Duodenal mucosa (tissue), 2 donors: ENCODE measurements around the gene IRX2.

Experiments
- H3K27ac ChIP-seq: one replicate; pipeline ENCODE4 v1.7.0; 2013; ENCODE audit warnings: low read depth, low read length
- H3K27me3 ChIP-seq, 2 donors: one replicate each; pipeline ENCODE4 v1.7.0; 2013; ENCODE audit warnings: low read length in 2 of 2, control low read depth in 1 of 2; ENCODE audit not compliant: insufficient read depth in 2 of 2, control insufficient read depth in 1 of 2
- H3K36me3 ChIP-seq, 2 donors: one replicate each; pipeline ENCODE4 v1.7.0; 2013; ENCODE audit warnings: low read length in 2 of 2, control low read depth in 1 of 2; ENCODE audit not compliant: insufficient read depth in 2 of 2, control insufficient read depth in 1 of 2
- H3K4me1 ChIP-seq, 2 donors: one replicate each; pipeline ENCODE4 v1.7.0; 2013; ENCODE audit warnings: low read length in 2 of 2, control low read depth in 1 of 2; ENCODE audit not compliant: insufficient read depth in 2 of 2, control insufficient read depth in 1 of 2
- H3K4me3 ChIP-seq, 2 donors: one replicate each; pipeline ENCODE4 v1.7.0; 2013; ENCODE audit warnings: low read length in 2 of 2, low read depth in 1 of 2
- H3K9ac ChIP-seq, 2 donors: one replicate each; pipeline ENCODE4 v1.7.0; 2013; ENCODE audit warnings: low read length in 2 of 2, low read depth in 1 of 2
- H3K9me3 ChIP-seq, 2 donors: one replicate each; pipeline ENCODE4 v1.7.0; 2013; ENCODE audit warnings: low read length in 2 of 2, control low read depth in 1 of 2; ENCODE audit not compliant: control insufficient read depth in 1 of 2

IRX2 gene

DNA sequence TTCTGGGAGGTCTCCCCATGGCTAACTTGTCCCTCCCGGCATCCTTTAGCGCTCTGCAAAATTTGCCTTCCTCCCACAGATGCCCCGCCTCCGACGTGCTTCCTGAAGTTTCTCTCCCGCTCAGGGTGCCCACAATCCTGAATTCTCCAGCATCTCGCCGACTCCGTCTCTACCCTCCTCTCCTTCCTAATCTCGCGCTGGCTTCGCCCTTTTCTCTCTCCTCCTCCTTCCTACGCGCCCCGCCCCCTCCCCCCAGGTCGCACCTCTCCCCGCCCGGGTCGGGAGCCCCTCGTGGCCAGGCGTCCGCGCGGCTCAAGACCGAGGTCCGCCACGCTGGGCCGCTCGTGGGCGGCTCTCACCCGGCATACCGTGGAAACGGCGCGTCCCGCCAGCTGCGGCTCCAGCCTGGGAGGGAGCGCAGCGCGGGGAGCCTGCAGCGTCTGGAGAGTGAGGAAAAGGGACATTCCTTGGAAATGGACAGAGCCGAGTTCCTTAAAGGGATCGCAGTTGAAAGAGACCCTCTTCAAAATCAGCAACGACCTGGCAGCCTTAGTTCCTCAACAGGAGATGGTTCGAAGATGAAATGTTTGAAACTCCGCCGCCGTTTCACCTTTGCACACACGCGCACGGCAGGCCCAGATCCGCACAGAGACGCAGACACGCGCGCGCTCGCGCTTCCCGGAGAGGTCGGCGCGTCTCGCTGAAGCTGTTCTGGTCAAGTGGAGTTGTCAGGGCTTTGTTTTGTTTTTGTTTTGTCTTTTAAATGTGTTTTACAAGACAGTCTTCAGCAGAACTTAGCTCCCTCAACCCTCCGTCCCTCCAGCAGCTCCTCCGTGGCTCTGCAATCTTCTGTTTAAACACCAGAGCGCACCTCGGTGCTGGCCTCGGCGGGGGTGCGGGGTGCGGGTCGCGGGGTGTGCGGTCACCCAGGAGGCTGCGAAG, 5.0 kb upstream of the IRX2 start:
- Histone ChIP-seq H3K27me3 (peaks cover 41 to 70% of the 10 kb centered on the region in 2 donors), H3K9me3 (no peaks in the 10 kb centered on the region), H3K27ac (no peak overlapping the region), H3K4me3 (no peak overlapping the region), H3K9ac (no peak overlapping the region), H3K4me1 (peaks cover 0 to 4% of the 10 kb centered on the region in 2 donors), H3K36me3 (no peaks in the 10 kb centered on the region)

DNA sequence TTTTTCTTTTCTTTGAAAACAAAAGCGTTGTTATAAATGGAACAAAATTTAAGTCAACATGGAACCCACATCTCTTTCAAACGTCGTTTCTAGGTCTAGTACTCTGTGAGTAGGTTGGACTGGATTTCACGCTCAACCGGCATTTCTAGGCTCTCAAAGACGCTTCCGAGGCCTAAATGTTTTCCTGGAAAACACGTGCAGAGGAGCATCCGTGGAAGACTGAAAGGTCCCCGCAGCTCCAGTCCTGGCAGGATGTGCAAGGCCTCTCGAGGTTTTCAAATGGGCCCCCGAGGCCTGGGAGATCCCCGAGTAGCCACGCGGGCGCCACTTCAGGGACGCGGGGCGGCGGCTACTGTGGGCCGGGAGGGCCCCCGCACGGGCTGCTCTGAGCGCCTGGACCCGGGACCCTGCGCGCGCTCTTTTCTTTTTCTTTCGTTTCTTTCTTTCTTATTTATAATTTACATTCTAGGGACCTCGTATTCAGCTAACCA, 4.2 kb upstream of the IRX2 start:
- H3K4me1 ChIP-seq: peaks cover 0 to 4% of the 10 kb centered on the region in 2 donors
- no peak overlapping the region for H3K9ac ChIP-seq
- H3K27ac ChIP-seq: no peak overlapping the region
- no peaks in the 10 kb centered on the region for H3K9me3 ChIP-seq
- H3K36me3 ChIP-seq: no peaks in the 10 kb centered on the region
- H3K27me3 ChIP-seq: peaks cover 41 to 70% of the 10 kb centered on the region in 2 donors
- H3K4me3 ChIP-seq: no peak overlapping the region

DNA sequence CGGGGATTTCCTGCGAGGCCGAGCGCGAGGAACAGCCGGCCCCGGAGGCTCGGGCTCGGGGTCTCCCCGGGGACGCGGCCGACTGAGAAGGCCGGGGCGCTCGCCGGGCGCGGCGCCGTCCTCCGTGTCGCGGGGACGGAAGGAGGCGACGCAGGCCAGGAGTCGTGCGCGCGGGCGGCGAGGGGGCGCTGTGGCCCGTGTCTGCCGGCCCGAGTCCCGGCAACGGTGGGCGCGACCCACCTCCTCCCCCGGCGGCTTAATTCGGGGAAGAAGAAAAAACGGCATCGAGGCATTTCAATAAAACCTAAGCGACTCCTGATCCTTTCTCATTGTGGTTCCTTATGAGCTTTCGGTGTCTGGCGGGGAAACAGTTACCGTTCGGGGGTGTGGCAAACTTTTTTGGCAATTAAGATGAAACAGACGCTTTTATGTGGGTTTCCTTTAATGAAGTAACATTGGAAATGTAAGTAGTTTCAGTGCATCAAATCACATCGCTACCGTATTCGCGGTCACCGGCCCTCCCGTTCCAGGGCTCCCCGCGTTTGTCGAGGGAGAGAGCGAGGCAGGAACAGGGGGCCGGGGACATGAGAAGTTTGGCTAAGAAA, 3.7 kb upstream of the IRX2 start:
- peaks cover 0 to 4% of the 10 kb centered on the region in 2 donors for H3K4me1 ChIP-seq
- peaks cover 41 to 75% of the 10 kb centered on the region in 2 donors for H3K27me3 ChIP-seq
- H3K36me3 ChIP-seq: no peaks in the 10 kb centered on the region
- H3K27ac ChIP-seq: no peak overlapping the region
- no peak overlapping the region for H3K9ac ChIP-seq
- H3K4me3 ChIP-seq: no peak overlapping the region
- peaks cover 0 to 1% of the 10 kb centered on the region in 2 donors for H3K9me3 ChIP-seq

DNA sequence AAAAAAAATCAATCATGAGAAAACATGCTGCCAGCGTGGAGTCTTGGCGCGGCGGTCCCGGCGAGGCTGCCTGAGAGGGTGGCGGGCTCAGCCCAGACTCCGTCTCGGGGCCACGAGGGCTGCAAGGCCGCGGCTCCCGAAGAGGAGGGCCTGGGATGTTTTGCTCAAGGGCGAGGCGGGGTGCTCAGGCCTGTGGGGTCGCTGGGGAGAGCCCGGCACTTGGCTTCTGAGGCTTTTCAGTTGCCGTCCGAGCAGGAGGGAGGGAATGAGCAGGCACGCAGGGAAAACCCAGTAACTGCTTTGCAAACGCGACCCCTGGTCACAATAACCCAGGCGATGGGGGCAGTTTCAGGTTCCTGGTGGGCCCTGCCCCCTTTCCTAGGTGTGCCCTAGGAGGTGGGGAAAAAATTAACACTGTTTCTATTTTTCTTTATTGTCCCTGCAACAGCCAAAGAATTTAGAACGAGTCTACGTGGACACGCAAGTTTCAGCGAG, 3.2 kb upstream of the IRX2 start:
- peaks cover 41 to 76% of the 10 kb centered on the region in 2 donors for H3K27me3 ChIP-seq
- peaks cover 0 to 3% of the 10 kb centered on the region in 2 donors for H3K9me3 ChIP-seq
- no peak overlapping the region for H3K27ac ChIP-seq
- no peak overlapping the region for H3K4me3 ChIP-seq
- H3K9ac ChIP-seq: no peak overlapping the region
- H3K4me1 ChIP-seq: peaks cover 0 to 4% of the 10 kb centered on the region in 2 donors
- no peaks in the 10 kb centered on the region for H3K36me3 ChIP-seq

DNA sequence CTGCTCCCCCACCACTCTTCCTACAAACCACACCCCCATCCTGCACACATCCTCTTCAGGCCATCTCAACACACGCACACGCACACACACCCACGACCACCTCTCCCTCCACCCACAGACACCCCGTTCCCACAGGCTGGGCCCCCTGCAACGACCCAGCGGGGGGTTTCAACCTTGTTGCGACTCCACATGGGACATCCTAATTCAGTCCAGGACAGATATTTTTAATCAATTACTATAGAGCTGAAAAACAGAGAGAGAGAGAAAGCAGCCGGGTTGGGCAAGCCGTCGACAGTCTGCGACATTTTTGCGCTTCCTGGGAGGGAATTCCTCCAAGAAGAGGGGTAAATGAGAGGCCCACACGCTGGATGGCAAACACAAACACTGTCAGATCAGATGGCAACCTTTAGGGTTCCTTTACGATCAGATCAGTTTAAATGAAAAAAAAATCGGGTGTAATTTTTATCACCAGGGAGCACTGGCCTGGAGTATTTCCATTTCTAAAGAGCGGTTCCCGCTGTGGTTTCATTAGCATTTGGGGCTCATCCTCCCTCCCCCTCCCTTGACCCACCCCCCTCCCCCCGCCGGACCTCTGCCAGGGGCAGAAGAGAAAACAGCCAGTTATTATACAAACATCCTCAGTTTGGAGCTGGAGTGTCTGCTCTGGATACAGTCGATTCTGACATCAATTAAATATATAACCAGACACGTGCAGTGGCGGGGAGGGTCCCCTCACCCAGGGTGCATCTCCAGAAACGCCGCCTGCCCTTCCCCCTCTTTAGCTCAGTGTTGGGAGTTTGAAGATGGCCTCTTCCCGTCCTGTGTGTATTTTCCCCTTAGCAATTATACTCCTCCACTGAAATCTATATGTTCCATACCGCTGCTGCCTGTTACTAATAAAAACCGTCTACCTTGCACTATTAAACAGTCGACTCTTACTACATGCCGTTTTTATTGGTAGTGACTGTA, 2.3 kb upstream of the IRX2 start:
- peaks cover 43 to 70% of the 10 kb centered on the region in 2 donors for H3K27me3 ChIP-seq
- H3K4me1 ChIP-seq: peaks cover 0 to 4% of the 10 kb centered on the region in 2 donors
- no peak overlapping the region for H3K9ac ChIP-seq
- H3K36me3 ChIP-seq: no peaks in the 10 kb centered on the region
- no peak overlapping the region for H3K27ac ChIP-seq
- peaks cover 0 to 3% of the 10 kb centered on the region in 2 donors for H3K9me3 ChIP-seq
- no peak overlapping the region for H3K4me3 ChIP-seq

DNA sequence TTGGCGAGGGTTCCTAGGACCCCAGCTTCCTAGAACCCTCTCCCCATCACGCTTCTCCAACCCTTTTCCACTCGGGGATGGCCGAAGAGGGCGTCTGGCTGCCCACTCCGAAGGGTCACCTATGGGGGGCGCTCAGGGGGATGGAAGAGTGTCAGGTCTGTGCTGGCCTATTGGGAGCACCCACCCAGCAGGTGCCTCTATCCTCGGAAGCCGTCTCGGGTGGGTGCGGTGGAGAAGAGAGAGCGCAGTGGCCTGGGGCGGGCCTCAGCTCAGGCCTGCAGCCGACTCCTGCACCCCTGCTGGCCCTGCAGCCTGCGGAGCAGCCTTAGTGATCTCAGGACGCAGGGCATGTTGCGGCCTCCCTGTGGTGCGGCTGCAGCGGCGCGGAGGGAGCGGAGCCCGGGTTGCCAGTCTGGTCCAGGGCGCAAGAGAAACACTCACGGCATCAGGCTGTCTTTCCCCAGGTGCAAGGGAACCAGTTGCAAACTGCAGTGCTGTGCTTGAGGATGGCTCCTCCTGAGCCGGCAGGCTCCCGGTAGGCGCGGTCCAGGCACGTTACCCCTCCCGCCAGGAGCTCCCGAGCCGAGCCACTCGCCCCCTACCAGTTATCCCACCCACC, 1.5 kb upstream of the IRX2 start:
- Histone ChIP-seq H3K36me3 (no peaks in the 10 kb centered on the region), H3K4me3 (no peak overlapping the region), H3K27me3 (peaks cover 43 to 68% of the 10 kb centered on the region in 2 donors), H3K27ac (no peak overlapping the region), H3K4me1 (peaks cover 0 to 4% of the 10 kb centered on the region in 2 donors), H3K9me3 (peaks cover 0 to 3% of the 10 kb centered on the region in 2 donors), H3K9ac (no peak overlapping the region)

DNA sequence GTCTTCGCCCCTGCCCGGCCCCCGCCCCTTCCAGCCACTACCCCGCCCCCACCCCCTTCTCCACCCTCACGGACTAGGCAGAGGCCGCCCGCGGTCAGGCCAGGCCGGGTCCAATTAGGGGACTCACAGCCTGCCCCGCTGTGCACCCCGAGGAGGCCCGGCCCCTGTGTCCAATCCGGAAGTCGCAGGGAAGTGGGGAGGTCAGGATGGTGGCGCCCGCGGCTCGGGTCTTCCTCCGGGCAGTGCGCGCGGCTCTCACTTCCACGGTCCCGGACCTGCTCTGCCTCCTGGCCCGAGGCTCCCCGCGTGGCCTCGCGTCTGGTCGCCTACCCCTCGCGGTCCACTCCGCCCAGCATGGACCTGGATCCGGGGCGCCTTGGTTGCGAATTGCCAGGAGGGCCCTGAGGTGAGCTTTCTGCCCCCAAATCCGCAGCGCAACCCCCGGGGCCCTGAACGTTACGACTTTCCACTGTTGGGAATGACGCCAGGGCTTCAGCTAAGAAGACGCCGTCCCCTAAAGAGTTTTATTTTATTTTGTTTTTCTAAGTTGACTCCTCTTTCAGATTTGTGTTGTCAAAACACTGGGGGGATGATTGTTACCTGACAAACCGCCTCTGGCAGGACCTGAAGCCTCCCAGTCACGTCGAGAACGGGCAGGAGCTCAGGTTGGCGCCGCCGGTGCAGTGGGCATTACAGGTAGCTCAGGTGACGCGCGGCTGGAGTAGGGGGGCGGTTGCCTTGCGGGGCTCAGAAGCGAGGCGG, 763 bp upstream of the IRX2 start:
- Histone ChIP-seq H3K4me1 (peaks cover 0 to 4% of the 10 kb centered on the region in 2 donors), H3K27ac (no peak overlapping the region), H3K27me3 (peaks cover 44 to 68% of the 10 kb centered on the region in 2 donors), H3K36me3 (no peaks in the 10 kb centered on the region), H3K9ac (no peak overlapping the region), H3K4me3 (no peak overlapping the region), H3K9me3 (peaks cover 0 to 3% of the 10 kb centered on the region in 2 donors)

DNA sequence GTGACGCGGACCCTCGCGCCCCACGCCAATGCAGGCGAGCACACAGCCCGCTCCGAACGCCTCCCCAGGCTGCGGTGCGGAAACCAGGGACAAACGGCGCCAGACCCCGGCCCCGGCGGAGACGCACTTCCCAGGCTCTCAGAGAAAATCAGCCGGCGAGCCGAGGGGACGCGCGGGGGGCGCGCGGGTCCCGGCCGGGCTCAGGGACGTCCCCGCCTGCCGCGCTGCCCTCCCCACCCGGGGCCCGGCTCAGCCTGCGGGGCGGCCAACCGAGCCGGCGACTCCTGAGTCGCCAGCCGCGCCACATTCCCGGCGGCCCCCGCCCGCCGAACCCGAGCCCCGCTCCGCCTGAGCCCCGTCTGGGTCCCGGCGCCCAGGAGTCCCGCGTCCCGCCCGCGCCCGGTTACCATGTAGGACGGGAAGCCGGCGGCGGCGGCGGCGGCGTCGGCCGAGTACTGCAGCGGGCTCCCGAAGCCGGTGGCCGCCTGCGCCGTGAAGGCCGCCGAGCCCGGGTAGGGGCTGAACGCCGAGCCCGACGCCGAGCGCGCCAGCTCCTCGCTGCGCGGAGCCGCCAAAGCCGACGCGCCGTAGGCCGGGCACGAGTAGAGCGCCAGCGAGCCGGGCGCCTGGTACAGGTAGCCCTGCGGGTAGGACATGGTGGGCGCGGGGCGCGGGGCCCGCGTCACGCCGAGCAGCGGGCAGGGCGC, 566 bp downstream of the IRX2 start:
- Histone ChIP-seq H3K9ac (no peak overlapping the region), H3K27me3 (peaks cover 41 to 54% of the 10 kb centered on the region in 2 donors), H3K36me3 (no peaks in the 10 kb centered on the region), H3K27ac (no peak overlapping the region), H3K4me1 (no peaks in the 10 kb centered on the region), H3K4me3 (no peak overlapping the region), H3K9me3 (peaks cover 0 to 3% of the 10 kb centered on the region in 2 donors)
